Measurements from ENCODE around the gene TRMT1.

The TRMT1 gene

GRCh38 chr19:13093407-13094105 lies 23.0 kb downstream of the TRMT1 start:
- no peak overlapping the region for H2BK15ac ChIP-seq (ENCODE audit: low read depth, poor library complexity, severe bottlenecking)
- WGBS = 39% methylated on average over 12 of the region's 12 CpGs

GRCh38 chr19:13092606-13093235 lies 23.8 kb downstream of the TRMT1 start:
- H4K91ac ChIP-seq (ENCODE audit: low read length) = no peak overlapping the region
- H3K79me1 ChIP-seq (replicated peaks; ENCODE audit: low read length, poor library complexity, severe bottlenecking) = no peaks in the 10 kb centered on the region
- H3K36me3 ChIP-seq (ENCODE audit: control insufficient read depth in 1 of 2, insufficient read depth in 2 of 2, low read depth in 1 of 2, low read length in 2 of 2) = peaks cover 0 to 58% of the 10 kb centered on the region in 2 experiments
- no peak overlapping the region for H2BK15ac ChIP-seq (ENCODE audit: low read depth, poor library complexity, severe bottlenecking)
- no peak overlapping the region for H3K4me2 ChIP-seq (ENCODE audit: low read length, poor library complexity, severe bottlenecking)
- H3K23ac ChIP-seq (ENCODE audit: low read length in 2 of 2) = peak overlapping the region in 1 of 2 experiments; percentile 6
- H3K4ac ChIP-seq (ENCODE audit: low read depth in 1 of 2, low read length in 2 of 2) = no peak overlapping the region
- no peak overlapping the region for H2BK120ac ChIP-seq (ENCODE audit: low read depth, low read length)
- no peaks in the 10 kb centered on the region for H3K9me3 ChIP-seq (ENCODE audit: control insufficient read depth, low read length)
- no peak overlapping the region for H3K18ac ChIP-seq (ENCODE audit: low read depth in 1 of 2, low read length in 2 of 2)
- peaks cover 0 to 36% of the 10 kb centered on the region in 2 experiments for H3K27me3 ChIP-seq (ENCODE audit: control insufficient read depth in 1 of 2, insufficient read depth in 1 of 2, low read length in 2 of 2)
- no peak overlapping the region for H2AFZ ChIP-seq (ENCODE audit: low read depth, low read length)
- H2BK5ac ChIP-seq (ENCODE audit: low read depth, low read length, poor library complexity, severe bottlenecking) = no peak overlapping the region
- no peak overlapping the region for H3K27ac ChIP-seq (ENCODE audit: low read length, poor library complexity, severe bottlenecking)
- peak overlapping the region; percentile 78 for H2AK5ac ChIP-seq (ENCODE audit: low read length, severe bottlenecking)
- peak overlapping the region; percentile 59 for H3K9ac ChIP-seq (ENCODE audit: low read length)
- no peak overlapping the region for H3K4me3 ChIP-seq (ENCODE audit: insufficient read depth in 1 of 2, low read depth in 1 of 2, low read length in 2 of 2)
- peaks cover 49% of the 10 kb centered on the region for H3K4me1 ChIP-seq (ENCODE audit: control insufficient read depth, insufficient read depth, low read depth, low read length)
- 90% methylated on average over 12 of the region's 14 CpGs for WGBS
- H2BK12ac ChIP-seq (ENCODE audit: low read length in 2 of 2) = peak overlapping the region in 1 of 2 experiments; percentile 37
- DNase-seq = no peak
- no peak overlapping the region for H4K8ac ChIP-seq (ENCODE audit: low read length)
- H3K14ac ChIP-seq (ENCODE audit: low read length in 2 of 2) = no peak overlapping the region

More at GRCh38 chr19:13093407-13094105, 23.0 kb downstream of the TRMT1 start:
- H3K4ac ChIP-seq (ENCODE audit: low read depth in 1 of 2, low read length in 2 of 2) = no peak overlapping the region
- no peak overlapping the region for H2BK12ac ChIP-seq (ENCODE audit: low read length in 2 of 2)
- no peak overlapping the region for H3K23ac ChIP-seq (ENCODE audit: low read length in 2 of 2)
- H4K91ac ChIP-seq (ENCODE audit: low read length) = peak overlapping the region; percentile 58
- peaks cover 50% of the 10 kb centered on the region for H3K4me1 ChIP-seq (ENCODE audit: control insufficient read depth, insufficient read depth, low read depth, low read length)
- no peak overlapping the region for H3K18ac ChIP-seq (ENCODE audit: low read depth in 1 of 2, low read length in 2 of 2)
- H2AFZ ChIP-seq (ENCODE audit: low read depth, low read length) = no peak overlapping the region
- H3K14ac ChIP-seq (ENCODE audit: low read length in 2 of 2) = peak overlapping the region in 1 of 2 experiments; percentile 29
- H3K9me3 ChIP-seq (ENCODE audit: control insufficient read depth, low read length) = no peaks in the 10 kb centered on the region
- no peak overlapping the region for H3K9ac ChIP-seq (ENCODE audit: low read length)
- no peak overlapping the region for H3K27ac ChIP-seq (ENCODE audit: low read length, poor library complexity, severe bottlenecking)
- no peak overlapping the region for H3K4me2 ChIP-seq (ENCODE audit: low read length, poor library complexity, severe bottlenecking)
- no peak overlapping the region for H3K4me3 ChIP-seq (ENCODE audit: insufficient read depth in 1 of 2, low read depth in 1 of 2, low read length in 2 of 2)
- H2BK120ac ChIP-seq (ENCODE audit: low read depth, low read length) = no peak overlapping the region
- no peak overlapping the region for H4K8ac ChIP-seq (ENCODE audit: low read length)
- peaks cover 0 to 55% of the 10 kb centered on the region in 2 experiments for H3K36me3 ChIP-seq (ENCODE audit: control insufficient read depth in 1 of 2, insufficient read depth in 2 of 2, low read depth in 1 of 2, low read length in 2 of 2)
- peak; percentile 84 for DNase-seq
- no peaks in the 10 kb centered on the region for H3K79me1 ChIP-seq (replicated peaks; ENCODE audit: low read length, poor library complexity, severe bottlenecking)
- no peak overlapping the region for H2BK5ac ChIP-seq (ENCODE audit: low read depth, low read length, poor library complexity, severe bottlenecking)
- H3K27me3 ChIP-seq (ENCODE audit: control insufficient read depth in 1 of 2, insufficient read depth in 1 of 2, low read length in 2 of 2) = peaks cover 0 to 45% of the 10 kb centered on the region in 2 experiments
- H2AK5ac ChIP-seq (ENCODE audit: low read length, severe bottlenecking) = no peak overlapping the region

- Histone ChIP-seq H2BK120ac (ENCODE audit: low read depth, low read length) (no peak overlapping the region), H2BK12ac (ENCODE audit: low read length in 2 of 2) (no peak overlapping the region), H2BK5ac (ENCODE audit: low read depth, low read length, poor library complexity, severe bottlenecking) (peak overlapping the region; percentile 67), H3K14ac (ENCODE audit: low read length in 2 of 2) (no peak overlapping the region), H2BK15ac (ENCODE audit: low read depth, poor library complexity, severe bottlenecking) (no peak overlapping the region), H3K27me3 (ENCODE audit: control insufficient read depth in 1 of 2, insufficient read depth in 1 of 2, low read length in 2 of 2) (peaks cover 0 to 37% of the 10 kb centered on the region in 2 experiments), H3K9ac (ENCODE audit: low read length) (peak overlapping the region; percentile 59), H3K36me3 (ENCODE audit: control insufficient read depth in 1 of 2, insufficient read depth in 2 of 2, low read depth in 1 of 2, low read length in 2 of 2) (peaks cover 0 to 64% of the 10 kb centered on the region in 2 experiments), H3K27ac (ENCODE audit: low read length, poor library complexity, severe bottlenecking) (no peak overlapping the region), H3K4me2 (ENCODE audit: low read length, poor library complexity, severe bottlenecking) (no peak overlapping the region), H4K91ac (ENCODE audit: low read length) (no peak overlapping the region), H3K79me1 (replicated peaks; ENCODE audit: low read length, poor library complexity, severe bottlenecking) (no peaks in the 10 kb centered on the region), H4K8ac (ENCODE audit: low read length) (no peak overlapping the region), H3K4me3 (ENCODE audit: insufficient read depth in 1 of 2, low read depth in 1 of 2, low read length in 2 of 2) (no peak overlapping the region), H2AFZ (ENCODE audit: low read depth, low read length) (no peak overlapping the region), H3K9me3 (ENCODE audit: control insufficient read depth, low read length) (no peaks in the 10 kb centered on the region), H2AK5ac (ENCODE audit: low read length, severe bottlenecking) (peak overlapping the region; percentile 56), H3K18ac (ENCODE audit: low read depth in 1 of 2, low read length in 2 of 2) (no peak overlapping the region), H3K4me1 (ENCODE audit: control insufficient read depth, insufficient read depth, low read depth, low read length) (peaks cover 48% of the 10 kb centered on the region), H3K4ac (ENCODE audit: low read depth in 1 of 2, low read length in 2 of 2) (no peak overlapping the region), H3K23ac (ENCODE audit: low read length in 2 of 2) (no peak overlapping the region)
- no peak for DNase-seq
- 90% methylated on average over 2 of the region's 2 CpGs for WGBS
These were observed 24.4 kb downstream of the TRMT1 start for GRCh38 chr19:13092158-13092543.

DNA sequence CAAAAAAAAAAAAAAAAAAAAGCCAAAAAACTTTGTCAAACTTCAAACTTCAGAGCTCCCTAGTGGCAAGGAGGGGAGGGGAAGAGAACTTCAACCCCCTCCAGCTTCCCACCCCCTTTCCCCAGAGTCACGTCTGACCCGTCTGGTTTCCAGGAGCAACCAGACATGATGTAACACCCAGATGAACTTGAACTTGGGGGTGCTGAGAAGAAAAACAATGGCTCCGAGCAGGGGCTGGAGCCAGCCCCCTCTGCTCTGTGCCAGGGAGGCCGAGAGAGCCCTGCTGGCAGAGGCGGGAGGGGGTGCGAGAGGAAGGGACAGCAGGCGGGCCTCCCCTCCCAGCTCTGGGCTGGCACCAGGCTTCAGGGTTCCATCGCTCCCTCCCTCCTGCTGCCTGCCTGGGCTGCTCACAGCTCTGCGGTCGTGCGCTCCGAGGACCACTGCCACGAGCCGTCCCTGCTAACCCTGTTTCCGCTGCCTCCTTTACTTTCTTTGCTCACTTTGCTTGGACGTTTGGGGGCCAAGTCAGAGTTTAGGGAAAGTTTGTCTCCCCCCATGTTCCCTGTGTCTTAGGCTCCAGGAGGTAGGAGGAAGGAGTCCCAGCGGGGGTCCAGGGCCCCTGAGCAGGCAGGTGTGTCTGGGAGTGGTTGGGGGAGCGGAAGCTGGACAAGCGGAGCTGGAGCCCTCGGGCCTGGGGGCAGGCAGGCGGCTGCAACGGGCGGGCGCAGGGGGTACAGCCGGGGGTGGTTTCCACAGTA lies 25.0 kb downstream of the TRMT1 start:
- H3K14ac ChIP-seq (ENCODE audit: low read length in 2 of 2) = peak overlapping the region in 1 of 2 experiments; percentile 1
- no peak overlapping the region for H3K23ac ChIP-seq (ENCODE audit: low read length in 2 of 2)
- H3K9ac ChIP-seq (ENCODE audit: low read length) = peak overlapping the region; percentile 59
- peak overlapping the region; percentile 5 for H4K8ac ChIP-seq (ENCODE audit: low read length)
- H3K27ac ChIP-seq (ENCODE audit: low read length, poor library complexity, severe bottlenecking) = peak overlapping the region; percentile 20
- whole genome bisulfite sequencing = 27% methylated on average over 25 of the region's 25 CpGs
- H2BK5ac ChIP-seq (ENCODE audit: low read depth, low read length, poor library complexity, severe bottlenecking) = peak overlapping the region; percentile 67
- H4K91ac ChIP-seq (ENCODE audit: low read length) = peak overlapping the region; percentile 5
- H3K79me1 ChIP-seq (replicated peaks; ENCODE audit: low read length, poor library complexity, severe bottlenecking) = no peaks in the 10 kb centered on the region
- H2AK5ac ChIP-seq (ENCODE audit: low read length, severe bottlenecking) = no peak overlapping the region
- peaks cover 0 to 38% of the 10 kb centered on the region in 2 experiments for H3K27me3 ChIP-seq (ENCODE audit: control insufficient read depth in 1 of 2, insufficient read depth in 1 of 2, low read length in 2 of 2)
- peak overlapping the region; percentile 16 to 69 for H3K18ac ChIP-seq (ENCODE audit: low read depth in 1 of 2, low read length in 2 of 2)
- H3K36me3 ChIP-seq (ENCODE audit: control insufficient read depth in 1 of 2, insufficient read depth in 2 of 2, low read depth in 1 of 2, low read length in 2 of 2) = peaks cover 0 to 70% of the 10 kb centered on the region in 2 experiments
- peak; percentile 79 for DNase-seq
- H2BK15ac ChIP-seq (ENCODE audit: low read depth, poor library complexity, severe bottlenecking) = no peak overlapping the region
- no peak overlapping the region for H2AFZ ChIP-seq (ENCODE audit: low read depth, low read length)
- H2BK12ac ChIP-seq (ENCODE audit: low read length in 2 of 2) = peak overlapping the region in 1 of 2 experiments; percentile 45
- peak overlapping the region; percentile 39 for H3K4me2 ChIP-seq (ENCODE audit: low read length, poor library complexity, severe bottlenecking)
- no peak overlapping the region for H2BK120ac ChIP-seq (ENCODE audit: low read depth, low read length)
- H3K9me3 ChIP-seq (ENCODE audit: control insufficient read depth, low read length) = no peaks in the 10 kb centered on the region
- no peak overlapping the region for H3K4me3 ChIP-seq (ENCODE audit: insufficient read depth in 1 of 2, low read depth in 1 of 2, low read length in 2 of 2)
- H3K4me1 ChIP-seq (ENCODE audit: control insufficient read depth, insufficient read depth, low read depth, low read length) = peaks cover 46% of the 10 kb centered on the region
- peak overlapping the region in 1 of 2 experiments; percentile 30 for H3K4ac ChIP-seq (ENCODE audit: low read depth in 1 of 2, low read length in 2 of 2)
